Upper lobe of right lung (tissue), 1 donor: ENCODE results near the gene NPTN. TPM values are rescaled to one million over a fixed set of nuclear protein-coding genes. Genes with fewer than 3 reads are reported as not detected.

Experiments
- ATAC-seq: fragments of 200-7000 bp; cut with Tn5 transposase; one replicate; pipeline ENCODE4 v1.9.1; 2020; ENCODE audit warnings: mild to moderate bottlenecking, moderate library complexity
- DNase-seq: peaks from one replicate; pipeline ENCODE4 v3.0.0-alpha.2; 2020
- H3K27ac ChIP-seq: fragments of 200-600 bp; one replicate; pipeline ENCODE4 v1.8.0; 2022
- H3K27me3 ChIP-seq: fragments of 200-600 bp; one replicate; pipeline ENCODE4 v1.8.0; 2022; ENCODE audit warnings: mild to moderate bottlenecking
- H3K36me3 ChIP-seq: fragments of 200-600 bp; one replicate; pipeline ENCODE4 v1.8.0; 2022
- H3K4me1 ChIP-seq: fragments of 200-600 bp; one replicate; pipeline ENCODE4 v1.8.0; 2022
- H3K4me3 ChIP-seq: fragments of 200-600 bp; one replicate; pipeline ENCODE4 v1.8.0; 2022; ENCODE audit warnings: mild to moderate bottlenecking
- H3K9me3 ChIP-seq: fragments of 200-600 bp; one replicate; pipeline ENCODE4 v1.8.0; 2022
- CTCF ChIP-seq: fragments of 200-600 bp; IDR thresholded peaks from one replicate; pipeline ENCODE4 v1.8.0; 2022; ENCODE audit warnings: antibody characterized with exemption
- intact Hi-C: fragments of 100-400 bp; cut with DNase I; formaldehyde crosslinking; loops from one replicate; pipeline ENCODE4 v1.11.0; 2022
- total RNA-seq: library from RNA; stranded (reverse); fragmentation: NEBNext Ultra II Directional; extraction: Animal tissue kit (Norgen Biotek cat#: 25700); gene quantifications from one replicate; pipeline ENCODE4 v1.2.1, GENCODE V29; 2021
- donor health status: DM: no; HTN: yes; CAD: no; lungs with severe emphysema.

NPTN gene
- total RNA-seq, 1 donor from 2014 or later: 131 TPM

DNA sequence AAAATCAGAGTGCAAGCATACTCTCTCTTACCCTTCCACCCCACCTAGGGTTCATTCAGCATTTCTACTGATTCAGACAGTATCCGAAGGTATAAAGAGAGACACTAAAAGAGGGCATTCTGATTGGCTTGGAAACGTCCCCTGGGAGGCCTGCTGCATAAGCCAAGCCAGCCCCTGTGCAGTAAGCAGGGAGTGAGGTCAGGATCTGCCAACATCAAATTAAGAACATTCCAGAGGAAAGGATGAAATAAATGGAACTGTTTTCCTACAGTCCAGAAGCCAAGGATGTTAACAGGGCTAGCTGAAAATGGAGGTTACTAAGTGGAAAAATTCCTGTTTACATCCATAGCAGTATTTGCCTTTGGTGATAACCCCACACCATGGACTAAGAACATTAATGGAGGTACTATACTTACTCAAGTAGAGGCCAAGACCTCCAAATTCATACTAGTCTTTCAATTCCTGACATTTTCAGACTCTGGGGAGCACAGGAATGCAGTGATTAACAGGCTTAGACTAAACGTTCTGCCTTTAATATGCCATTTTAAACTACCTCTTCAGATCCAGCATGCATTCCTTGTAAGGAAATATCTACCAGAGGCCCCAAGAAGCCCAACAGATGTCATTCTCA is 34.5 kb downstream of the NPTN start:
- peaks cover 61% of the 10 kb centered on the region for H3K4me1 ChIP-seq
- intact Hi-C loops: no loop called here
- no peak overlapping the region for H3K27ac ChIP-seq
- H3K36me3 ChIP-seq: no peaks in the 10 kb centered on the region
- DNase-seq: no peak
- no peaks in the 10 kb centered on the region for H3K27me3 ChIP-seq
- TF ChIP-seq CTCF: no peak
- H3K9me3 ChIP-seq: no peaks in the 10 kb centered on the region
- H3K4me3 ChIP-seq: no peak overlapping the region
- no peak for ATAC-seq

- Histone ChIP-seq H3K27me3 (no peaks in the 10 kb centered on the region), H3K4me1 (peaks cover 57% of the 10 kb centered on the region), H3K4me3 (no peak overlapping the region), H3K27ac (no peak overlapping the region), H3K9me3 (no peaks in the 10 kb centered on the region), H3K36me3 (peaks cover 1% of the 10 kb centered on the region)
- no peak for DNase-seq
- no peak for TF ChIP-seq CTCF
- ATAC-seq: no peak
- intact Hi-C loops: no loop called here
Observed at GRCh38 chr15:73597036-73597638, 36.1 kb downstream of the NPTN start.

- intact Hi-C loops: no loop called here
- Histone ChIP-seq H3K27me3 (no peaks in the 10 kb centered on the region), H3K9me3 (no peaks in the 10 kb centered on the region), H3K36me3 (peaks cover 10% of the 10 kb centered on the region), H3K27ac (no peak overlapping the region), H3K4me1 (peaks cover 47% of the 10 kb centered on the region), H3K4me3 (no peak overlapping the region)
- no peak for TF ChIP-seq CTCF
- ATAC-seq (no peak), DNase-seq (no peak)
Observed at GRCh38 chr15:73596174-73596573, 37.0 kb downstream of the NPTN start.

DNA sequence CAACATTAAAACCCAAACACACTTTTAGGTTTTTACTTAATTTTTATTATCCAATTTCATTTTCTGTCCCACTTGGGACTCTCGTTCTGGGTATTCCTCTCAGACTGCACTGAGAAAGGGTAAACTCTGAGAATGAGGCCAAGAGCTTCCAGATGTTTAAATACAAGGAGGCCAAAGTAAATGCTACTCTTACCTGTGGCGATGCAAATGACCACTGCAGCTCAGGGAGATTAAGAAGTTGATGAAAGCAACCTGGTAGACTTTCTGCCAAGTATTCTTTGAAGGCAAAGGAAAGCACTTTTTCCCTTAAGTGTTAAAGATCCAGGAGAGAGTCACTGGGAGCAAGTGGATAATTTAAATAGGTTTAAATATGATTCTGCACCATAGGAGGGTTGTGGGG is 39.1 kb downstream of the NPTN start:
- DNase-seq: no peak
- peaks cover 30% of the 10 kb centered on the region for H3K4me1 ChIP-seq
- intact Hi-C loops: no loop called here
- no peak for ATAC-seq
- no peak for TF ChIP-seq CTCF
- peaks cover 28% of the 10 kb centered on the region for H3K36me3 ChIP-seq
- no peaks in the 10 kb centered on the region for H3K9me3 ChIP-seq
- H3K27me3 ChIP-seq: no peaks in the 10 kb centered on the region
- H3K4me3 ChIP-seq: no peak overlapping the region
- H3K27ac ChIP-seq: no peak overlapping the region

DNA sequence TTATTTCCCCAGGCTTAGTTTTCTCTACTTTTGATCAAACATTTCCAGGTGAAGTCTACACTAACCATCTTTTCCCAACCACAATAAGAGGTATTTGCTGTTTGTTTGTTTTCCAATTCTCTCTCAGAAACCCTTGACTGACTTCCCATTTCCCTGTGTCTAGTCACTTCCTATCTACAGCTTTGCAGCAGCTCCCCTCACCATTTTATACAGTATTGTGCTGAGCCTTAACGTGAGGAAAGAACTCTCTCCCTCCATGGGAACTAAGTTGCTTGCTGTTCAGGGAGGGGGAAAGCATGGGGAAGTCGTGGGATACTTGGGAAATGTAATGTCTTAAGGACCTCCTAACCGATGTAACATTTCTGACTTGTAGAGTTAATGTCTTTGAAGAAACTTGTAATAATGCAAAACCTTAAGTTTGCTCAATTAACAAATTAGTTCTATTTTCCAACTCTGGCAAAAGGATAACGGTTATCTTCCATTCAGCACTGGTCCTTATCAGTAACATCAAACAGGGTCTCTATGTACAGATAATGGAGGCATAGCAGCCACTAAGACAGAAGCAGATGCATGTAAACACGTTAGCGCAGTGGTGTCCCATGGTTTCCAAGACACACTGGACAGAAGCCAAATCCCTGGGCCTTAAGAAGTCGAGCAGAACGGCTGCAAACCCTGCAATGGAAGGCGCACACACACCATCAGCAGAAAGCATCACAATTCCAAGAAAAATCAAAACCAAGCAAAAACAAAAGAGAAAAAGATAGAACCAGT is 39.7 kb downstream of the NPTN start:
- Histone ChIP-seq H3K4me1 (peaks cover 23% of the 10 kb centered on the region), H3K36me3 (peaks cover 32% of the 10 kb centered on the region), H3K9me3 (no peaks in the 10 kb centered on the region), H3K27ac (no peak overlapping the region), H3K4me3 (no peak overlapping the region), H3K27me3 (no peaks in the 10 kb centered on the region)
- TF ChIP-seq CTCF: no peak
- ATAC-seq (peak; percentile 36), DNase-seq (no peak)
- intact Hi-C loops: no loop called here
